T47D (cell line): ENCODE measurements around the gene FYN.

Source experiments
- DNase-seq, 2 experiments: peaks; one replicate each; pipeline versions ENCODE4 v3.0.0 to v3.0.0-alpha.2; 2011 to 2012; ENCODE audit warnings: low read depth in 1 of 2, low spot score in 1 of 2
- JUND ChIP-seq: IDR thresholded peaks from 2 replicates; pipeline ENCODE4 v1.6.1; 2012; ENCODE audit warnings: low read depth
- in situ Hi-C: cut with HindIII; loops from 2 replicates; pipeline ENCODE4 v1.10.0; 2016; ENCODE audit warnings: low sequenced_read_pairs, low pct_unique_long_range_greater_than_20kb

FYN gene

GRCh38 chr6:111769365-111770152, 103.7 kb downstream of the FYN start:
- DNase-seq = no peak
- in situ Hi-C loops = no loop called here
- TF ChIP-seq JUND = no peak

- no peak for DNase-seq
- no peak for TF ChIP-seq JUND
- in situ Hi-C loops = no loop called here
These were observed 104.9 kb downstream of the FYN start for GRCh38 chr6:111768431-111768770.

- no peak for TF ChIP-seq JUND
- in situ Hi-C loops = no loop called here
- DNase-seq = no peak
These were observed 105.4 kb downstream of the FYN start for GRCh38 chr6:111767752-111768430.

GRCh38 chr6:111766201-111766857, 106.9 kb downstream of the FYN start:
- in situ Hi-C loops = no loop called here
- no peak for DNase-seq
- no peak for TF ChIP-seq JUND

GRCh38 chr6:111765763-111766162, 107.5 kb downstream of the FYN start:
- in situ Hi-C loops = no loop called here
- TF ChIP-seq JUND = no peak
- DNase-seq = no peak

GRCh38 chr6:111764238-111765175, 108.7 kb downstream of the FYN start:
- in situ Hi-C loops = no loop called here
- TF ChIP-seq JUND = no peak
- DNase-seq = no peak

- TF ChIP-seq JUND = no peak
- DNase-seq = no peak
- in situ Hi-C loops = no loop called here
These were observed 109.9 kb downstream of the FYN start for GRCh38 chr6:111763381-111763780.

- DNase-seq = no peak
- no peak for TF ChIP-seq JUND
- in situ Hi-C loops = no loop called here
These were observed 111.4 kb downstream of the FYN start for GRCh38 chr6:111761783-111762312.

GRCh38 chr6:111761212-111761611, 112.0 kb downstream of the FYN start:
- in situ Hi-C loops = no loop called here

GRCh38 chr6:111759836-111760785, 113.1 kb downstream of the FYN start:
- no peak for TF ChIP-seq JUND
- no peak for DNase-seq
- in situ Hi-C loops = no loop called here

More at GRCh38 chr6:111761212-111761611, 112.0 kb downstream of the FYN start:
- TF ChIP-seq JUND = no peak
- DNase-seq = no peak

- TF ChIP-seq JUND = no peak
- no peak for DNase-seq
- in situ Hi-C loops = no loop called here
These were observed 113.9 kb downstream of the FYN start for GRCh38 chr6:111759331-111759835.
